NT2/D1 (cell line): ENCODE data around the gene PGM2L1.

Experiments
- YY1 ChIP-seq: IDR thresholded peaks from 2 replicates; pipeline ENCODE4 v1.6.1; 2011; ENCODE audit not compliant: insufficient read length, insufficient read depth
- ZNF274 ChIP-seq: IDR thresholded peaks from 2 replicates; pipeline ENCODE4 v1.6.1; 2011; ENCODE audit warnings: mild to moderate bottlenecking, low read depth, low read length

DNA sequence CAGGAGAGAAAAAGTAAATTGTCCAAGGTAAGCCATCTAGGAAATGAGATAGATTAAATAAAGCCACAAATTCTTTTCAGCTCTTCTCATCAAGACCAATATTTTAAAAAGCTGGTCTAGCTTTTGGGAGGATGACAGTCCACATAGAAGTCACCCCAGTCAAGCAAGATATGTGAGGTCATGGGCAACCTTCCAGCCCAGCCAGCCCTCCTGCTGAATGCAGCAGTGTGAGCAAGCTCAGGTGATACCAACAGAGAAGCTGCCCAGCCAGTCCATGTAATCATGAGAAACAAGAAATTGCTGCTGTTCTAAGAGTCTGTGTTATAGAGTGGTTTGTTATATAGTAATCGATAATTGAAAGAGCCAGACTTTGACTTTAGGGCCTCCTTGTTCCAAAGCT is 40.4 kb upstream of the PGM2L1 start:
- no peak for TF ChIP-seq YY1
- TF ChIP-seq ZNF274: no peak
